Left ventricle myocardium superior (tissue), 1 donor: Measurements from ENCODE around the gene ZFC3H1. TPM values are rescaled to one million over a fixed set of nuclear protein-coding genes. Genes with fewer than 3 reads are reported as not detected.

Experiments used
- ATAC-seq: fragments of 200-7000 bp; cut with Tn5 transposase; one replicate; pipeline ENCODE4 v1.9.1; 2020; ENCODE audit warnings: mild to moderate bottlenecking, moderate library complexity
- DNase-seq: peaks from one replicate; pipeline ENCODE4 v3.0.0-alpha.2; 2020
- intact Hi-C: fragments of 100-400 bp; cut with micrococcal nuclease; formaldehyde crosslinking; loops from one replicate; pipeline ENCODE4 v1.11.0; 2022
- total RNA-seq: library from RNA; stranded (reverse); fragmentation: NEBNext Ultra II Directional; extraction: Animal tissue kit (Norgen Biotek cat#: 25700); gene quantifications from one replicate; pipeline ENCODE4 v1.2.1, GENCODE V29; 2021
- donor health status: DM: no; HTN: yes; CAD: no; lungs with severe emphysema.

The ZFC3H1 gene
- total RNA-seq, 1 donor from 2014 or later = 15.3 TPM

- ATAC-seq (no peak), DNase-seq (no peak)
- intact Hi-C loops = no loop called here
Measured at GRCh38 chr12:71648537-71648936, 15.1 kb downstream of the ZFC3H1 start.

GRCh38 chr12:71646512-71646911 is 17.1 kb downstream of the ZFC3H1 start:
- no peak for DNase-seq
- no peak for ATAC-seq
- intact Hi-C loops = no loop called here

GRCh38 chr12:71645268-71645667 is 18.4 kb downstream of the ZFC3H1 start:
- intact Hi-C loops = no loop called here
- no peak for ATAC-seq
- no peak for DNase-seq

GRCh38 chr12:71642264-71642663 is 21.4 kb downstream of the ZFC3H1 start:
- ATAC-seq (no peak), DNase-seq (no peak)
- intact Hi-C loops = no loop called here

- intact Hi-C loops = no loop called here
- ATAC-seq (no peak), DNase-seq (no peak)
Measured at GRCh38 chr12:71641390-71641789, 22.3 kb downstream of the ZFC3H1 start.

- no peak for ATAC-seq
- intact Hi-C loops = no loop called here
- DNase-seq = no peak
Measured at GRCh38 chr12:71640316-71640715, 23.3 kb downstream of the ZFC3H1 start.

- DNase-seq = no peak
- peak; percentile 83 for ATAC-seq
- intact Hi-C loops = loop anchor here (10.0 kb wide), 1 partner anchor 105 kb away; no protein-coding TSS in a partner anchor
Measured at GRCh38 chr12:71639341-71639760, 24.3 kb downstream of the ZFC3H1 start.

- DNase-seq (no peak), ATAC-seq (no peak)
- intact Hi-C loops = loop anchor here (10.0 kb wide), 1 partner anchor 106 kb away; no protein-coding TSS in a partner anchor
Measured at GRCh38 chr12:71638499-71638898, 25.1 kb downstream of the ZFC3H1 start.

GRCh38 chr12:71636704-71637115 is 26.9 kb downstream of the ZFC3H1 start:
- intact Hi-C loops = loop anchor here (10.0 kb wide), 1 partner anchor 108 kb away; no protein-coding TSS in a partner anchor
- ATAC-seq (no peak), DNase-seq (no peak)

- DNase-seq = no peak
- ATAC-seq = no peak
- intact Hi-C loops = no loop called here
Measured at GRCh38 chr12:71627438-71628002, 36.1 kb downstream of the ZFC3H1 start.

- no peak for ATAC-seq
- no peak for DNase-seq
- intact Hi-C loops = no loop called here
Measured at GRCh38 chr12:71626768-71627167, 36.9 kb downstream of the ZFC3H1 start.

GRCh38 chr12:71626098-71626497 is 37.5 kb downstream of the ZFC3H1 start:
- DNase-seq (no peak), ATAC-seq (no peak)
- intact Hi-C loops = no loop called here

- intact Hi-C loops = no loop called here
- DNase-seq (no peak), ATAC-seq (no peak)
Measured at GRCh38 chr12:71625476-71625875, 38.2 kb downstream of the ZFC3H1 start.

GRCh38 chr12:71621938-71622337 is 41.7 kb downstream of the ZFC3H1 start:
- DNase-seq (no peak), ATAC-seq (no peak)
- intact Hi-C loops = no loop called here

- intact Hi-C loops = no loop called here
- no peak for ATAC-seq
- no peak for DNase-seq
Measured at GRCh38 chr12:71610031-71610795, 53.4 kb downstream of the ZFC3H1 start.

- DNase-seq (no peak), ATAC-seq (no peak)
- intact Hi-C loops = no loop called here
Measured at GRCh38 chr12:71607494-71608330, 55.9 kb downstream of the ZFC3H1 start.

GRCh38 chr12:71605039-71605438 is 58.6 kb downstream of the ZFC3H1 start:
- intact Hi-C loops = no loop called here
- ATAC-seq = no peak
- DNase-seq = no peak

GRCh38 chr12:71602761-71603577 is 60.7 kb downstream of the ZFC3H1 start:
- ATAC-seq = peak; percentile 38
- intact Hi-C loops = no loop called here
- no peak for DNase-seq

GRCh38 chr12:71601546-71601945 is 62.1 kb downstream of the ZFC3H1 start:
- intact Hi-C loops = no loop called here
- ATAC-seq (no peak), DNase-seq (no peak)
